Osteoblast (primary cell): Measurements from ENCODE around the gene SIGLEC10. TPM values are rescaled to one million over a fixed set of nuclear protein-coding genes. Genes with fewer than 3 reads are reported as not detected.

Experiments
- DNase-seq: peaks from one replicate; pipeline ENCODE4 v3.0.0; 2011; ENCODE audit warnings: low spot score, mixed read lengths; ENCODE audit not compliant: insufficient read length; ENCODE audit errors: missing footprints
- H2AFZ ChIP-seq: 2 replicates; pipeline ENCODE4 v1.6.0; 2011; ENCODE audit warnings: mild to moderate bottlenecking, low read length
- H3K27ac ChIP-seq: 2 replicates; pipeline ENCODE4 v1.5.1; 2011; ENCODE audit warnings: mild to moderate bottlenecking, low read depth, low read length, moderate library complexity
- H3K27me3 ChIP-seq: 2 replicates; pipeline ENCODE4 v1.6.0; 2012; ENCODE audit warnings: mild to moderate bottlenecking, control low read depth, inconsistent platforms, low read length, moderate library complexity; ENCODE audit not compliant: insufficient read depth
- H3K36me3 ChIP-seq: 2 replicates; pipeline ENCODE4 v1.5.1; 2011; ENCODE audit warnings: mild to moderate bottlenecking, low read length, control low read depth, moderate library complexity; ENCODE audit not compliant: insufficient read depth
- H3K4me1 ChIP-seq: 2 replicates; pipeline ENCODE4 v1.5.1; 2011; ENCODE audit warnings: mild to moderate bottlenecking, low read length, control low read depth, moderate library complexity; ENCODE audit not compliant: insufficient read depth
- H3K4me2 ChIP-seq: 2 replicates; pipeline ENCODE4 v1.6.0; 2011; ENCODE audit warnings: mild to moderate bottlenecking, low read length; ENCODE audit not compliant: insufficient read depth
- H3K4me3 ChIP-seq: fragments of 200-600 bp; sonication (generic); 3 replicates; pipeline ENCODE4 v1.5.1; 2012; ENCODE audit warnings: mild to moderate bottlenecking, low read length, inconsistent platforms; ENCODE audit not compliant: insufficient read depth
- H3K79me2 ChIP-seq: 2 replicates; pipeline ENCODE4 v1.6.0; 2012; ENCODE audit warnings: mild to moderate bottlenecking, low read length, control low read depth, inconsistent platforms; ENCODE audit not compliant: insufficient read depth
- H3K9me3 ChIP-seq: 2 replicates; pipeline ENCODE4 v1.5.1; 2011; ENCODE audit warnings: low read depth, low read length, control low read depth
- H4K20me1 ChIP-seq: 2 replicates; pipeline ENCODE4 v1.6.0; 2012; ENCODE audit warnings: mild to moderate bottlenecking, low read length, control low read depth; ENCODE audit not compliant: insufficient read depth
- total RNA-seq: library from RNA; depleted of rRNA; stranded (reverse); fragments of >200 nt; gene quantifications from 2 replicates; pipeline ENCODE4 v1.2.3, GENCODE V29; 2012
- TF ChIP-seq, protein P1 (sequence below): IDR thresholded peaks from 2 replicates; pipeline ENCODE4 v1.5.1; 2011; ENCODE audit warnings: mild to moderate bottlenecking, low read depth, low read length, moderate library complexity; ENCODE audit errors: extremely low read depth

SIGLEC10 gene
- total RNA-seq, 1 donor: not detected

GRCh38 chr19:51375504-51376221 lies 41.8 kb downstream of the SIGLEC10 start:
- Histone ChIP-seq H3K79me2 (no peaks in the 10 kb centered on the region), H3K27ac (no peak overlapping the region), H3K9me3 (no peaks in the 10 kb centered on the region), H3K4me1 (no peaks in the 10 kb centered on the region), H4K20me1 (no peaks in the 10 kb centered on the region), H3K4me3 (no peak overlapping the region), H3K4me2 (no peak overlapping the region), H3K27me3 (no peaks in the 10 kb centered on the region), H3K36me3 (no peaks in the 10 kb centered on the region), H2AFZ (no peak overlapping the region)
- TF ChIP-seq, protein P1, sequence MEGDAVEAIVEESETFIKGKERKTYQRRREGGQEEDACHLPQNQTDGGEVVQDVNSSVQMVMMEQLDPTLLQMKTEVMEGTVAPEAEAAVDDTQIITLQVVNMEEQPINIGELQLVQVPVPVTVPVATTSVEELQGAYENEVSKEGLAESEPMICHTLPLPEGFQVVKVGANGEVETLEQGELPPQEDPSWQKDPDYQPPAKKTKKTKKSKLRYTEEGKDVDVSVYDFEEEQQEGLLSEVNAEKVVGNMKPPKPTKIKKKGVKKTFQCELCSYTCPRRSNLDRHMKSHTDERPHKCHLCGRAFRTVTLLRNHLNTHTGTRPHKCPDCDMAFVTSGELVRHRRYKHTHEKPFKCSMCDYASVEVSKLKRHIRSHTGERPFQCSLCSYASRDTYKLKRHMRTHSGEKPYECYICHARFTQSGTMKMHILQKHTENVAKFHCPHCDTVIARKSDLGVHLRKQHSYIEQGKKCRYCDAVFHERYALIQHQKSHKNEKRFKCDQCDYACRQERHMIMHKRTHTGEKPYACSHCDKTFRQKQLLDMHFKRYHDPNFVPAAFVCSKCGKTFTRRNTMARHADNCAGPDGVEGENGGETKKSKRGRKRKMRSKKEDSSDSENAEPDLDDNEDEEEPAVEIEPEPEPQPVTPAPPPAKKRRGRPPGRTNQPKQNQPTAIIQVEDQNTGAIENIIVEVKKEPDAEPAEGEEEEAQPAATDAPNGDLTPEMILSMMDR: no peak
- DNase-seq: no peak

DNA sequence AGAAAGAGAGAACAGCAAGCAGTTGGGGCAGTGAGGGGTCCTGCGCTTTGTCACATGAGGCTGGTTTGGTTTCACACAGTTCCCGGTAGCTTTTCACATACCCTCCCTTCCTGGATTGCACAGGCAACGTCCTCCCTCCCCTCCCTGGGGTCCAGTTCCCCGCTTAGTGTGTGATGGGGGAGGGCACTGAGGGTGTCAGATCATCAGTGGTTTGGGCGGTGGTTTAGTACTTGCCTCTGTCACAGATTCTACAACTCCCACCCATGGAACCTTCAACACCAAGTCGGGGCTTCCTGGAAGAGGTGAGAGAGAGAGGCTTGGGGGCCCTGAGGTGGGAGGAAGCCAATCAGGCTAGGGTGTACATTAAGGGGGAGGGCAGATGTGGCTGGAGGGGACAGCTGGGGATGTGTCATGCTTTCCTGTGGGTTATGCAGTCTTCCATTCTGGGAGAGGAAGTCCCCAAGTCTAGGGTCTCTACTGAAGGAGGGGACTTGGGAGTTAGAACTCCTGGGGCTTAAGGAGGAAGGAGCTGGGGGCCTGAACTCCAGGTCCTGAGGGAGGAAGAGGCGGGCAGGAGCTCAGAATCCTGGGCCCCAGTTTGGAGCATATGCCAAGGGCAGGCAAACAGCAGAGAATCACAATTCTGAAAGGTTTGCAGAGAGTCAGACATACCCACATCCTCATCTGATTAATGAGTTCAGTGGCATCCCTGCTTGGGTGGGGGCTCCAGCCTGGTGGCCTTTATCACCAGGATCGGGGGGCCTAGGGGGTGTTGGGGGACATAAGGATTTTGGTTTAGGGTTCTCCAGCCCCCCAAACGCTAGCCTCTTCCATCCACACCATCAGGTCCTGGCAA lies 44.6 kb downstream of the SIGLEC10 start, which contains the start of gene NKG7:
TSS of gene NKG7 (minus strand) at position 6 of the 856 bp plus-strand sequence. CDS start 119 bp downstream, outside the sequence.
- H3K27me3 ChIP-seq: no peaks in the 10 kb centered on the region
- H3K27ac ChIP-seq: no peak within 1 kb of the TSS
- H3K4me3 ChIP-seq: no peak within 1 kb of the TSS
- H3K9me3 ChIP-seq: no peaks in the 10 kb centered on the region
- TF ChIP-seq, protein P1: no peak
- no peak within 1 kb of the TSS for H3K4me2 ChIP-seq
- DNase-seq: no peak
- no peaks in the 10 kb centered on the region for H3K36me3 ChIP-seq
- H4K20me1 ChIP-seq: no peaks in the 10 kb centered on the region
- peaks cover 4% of the 10 kb centered on the region for H3K4me1 ChIP-seq
- H2AFZ ChIP-seq: no peak within 1 kb of the TSS
- no peaks in the 10 kb centered on the region for H3K79me2 ChIP-seq

DNA sequence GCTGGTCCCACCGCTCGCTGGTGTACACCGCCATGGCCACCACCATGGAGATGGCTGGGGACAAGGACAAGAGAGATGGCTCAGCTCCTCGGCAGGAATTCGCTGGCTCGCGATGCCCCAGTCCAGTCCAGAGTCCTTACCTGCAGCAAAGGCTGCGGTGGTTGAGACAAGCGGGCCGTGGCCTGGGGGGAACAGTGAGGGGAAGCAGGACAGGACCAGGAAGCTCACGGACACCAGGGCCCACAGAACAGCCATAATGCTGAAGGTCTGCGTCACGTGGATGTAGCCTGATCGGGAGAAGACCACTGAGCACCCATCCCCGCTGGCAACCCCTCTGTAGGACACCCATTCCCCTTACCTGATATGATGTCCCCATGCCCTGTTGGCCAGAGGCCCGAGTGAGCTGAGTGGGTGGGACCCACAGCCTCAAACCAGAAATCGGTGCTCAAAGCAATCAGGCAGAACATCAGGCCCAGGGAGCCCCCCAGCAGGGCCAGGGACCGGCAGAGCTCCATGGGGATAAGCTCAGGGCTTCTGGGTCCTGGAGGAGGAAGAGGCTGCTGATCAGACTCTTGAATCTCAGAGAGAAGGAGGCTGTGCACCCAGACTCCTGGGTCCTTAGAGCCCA lies 45.3 kb downstream of the SIGLEC10 start:
- no peak for DNase-seq
- Histone ChIP-seq H4K20me1 (no peaks in the 10 kb centered on the region), H3K4me3 (no peak overlapping the region), H3K4me1 (peaks cover 4% of the 10 kb centered on the region), H3K79me2 (no peaks in the 10 kb centered on the region), H2AFZ (no peak overlapping the region), H3K36me3 (no peaks in the 10 kb centered on the region), H3K27me3 (no peaks in the 10 kb centered on the region), H3K4me2 (no peak overlapping the region), H3K9me3 (no peaks in the 10 kb centered on the region), H3K27ac (no peak overlapping the region)
- TF ChIP-seq, protein P1: no peak
